NT2/D1 (cell line): Measurements from ENCODE around the gene BMP6.

Source experiments
- DNase-seq: peaks from one replicate; pipeline ENCODE4 v3.0.0-alpha.2; 2011; ENCODE audit warnings: low read depth, low spot score
- H3K27me3 ChIP-seq: 2 replicates; pipeline ENCODE4 v1.6.0; 2011; ENCODE audit warnings: mild to moderate bottlenecking; ENCODE audit not compliant: insufficient read length, insufficient read depth
- H3K36me3 ChIP-seq: 2 replicates; pipeline ENCODE4 v1.6.1; 2011; ENCODE audit warnings: mild to moderate bottlenecking, low read length, mixed read lengths; ENCODE audit not compliant: insufficient read depth, insufficient read length
- H3K4me1 ChIP-seq: 2 replicates; pipeline ENCODE4 v1.5.1; 2011; ENCODE audit not compliant: insufficient read depth, insufficient read length
- H3K4me3 ChIP-seq: 2 replicates; pipeline ENCODE4 v1.5.1; 2011; ENCODE audit warnings: low read depth; ENCODE audit not compliant: insufficient read length
- H3K9ac ChIP-seq: 2 replicates; pipeline ENCODE4 v1.6.0; 2011; ENCODE audit warnings: low read depth; ENCODE audit not compliant: insufficient read length
- H3K9me3 ChIP-seq: 2 replicates; pipeline ENCODE4 v1.5.1; 2011; ENCODE audit warnings: mild to moderate bottlenecking, low read length; ENCODE audit not compliant: insufficient read depth
- SUZ12 ChIP-seq: IDR thresholded peaks from 2 replicates; pipeline ENCODE4 v1.6.1; 2011; ENCODE audit not compliant: insufficient read length, insufficient read depth; ENCODE audit errors: extremely low read depth
- YY1 ChIP-seq: IDR thresholded peaks from 2 replicates; pipeline ENCODE4 v1.6.1; 2011; ENCODE audit not compliant: insufficient read length, insufficient read depth
- ZNF274 ChIP-seq: IDR thresholded peaks from 2 replicates; pipeline ENCODE4 v1.6.1; 2011; ENCODE audit warnings: mild to moderate bottlenecking, low read depth, low read length

The BMP6 gene

DNA sequence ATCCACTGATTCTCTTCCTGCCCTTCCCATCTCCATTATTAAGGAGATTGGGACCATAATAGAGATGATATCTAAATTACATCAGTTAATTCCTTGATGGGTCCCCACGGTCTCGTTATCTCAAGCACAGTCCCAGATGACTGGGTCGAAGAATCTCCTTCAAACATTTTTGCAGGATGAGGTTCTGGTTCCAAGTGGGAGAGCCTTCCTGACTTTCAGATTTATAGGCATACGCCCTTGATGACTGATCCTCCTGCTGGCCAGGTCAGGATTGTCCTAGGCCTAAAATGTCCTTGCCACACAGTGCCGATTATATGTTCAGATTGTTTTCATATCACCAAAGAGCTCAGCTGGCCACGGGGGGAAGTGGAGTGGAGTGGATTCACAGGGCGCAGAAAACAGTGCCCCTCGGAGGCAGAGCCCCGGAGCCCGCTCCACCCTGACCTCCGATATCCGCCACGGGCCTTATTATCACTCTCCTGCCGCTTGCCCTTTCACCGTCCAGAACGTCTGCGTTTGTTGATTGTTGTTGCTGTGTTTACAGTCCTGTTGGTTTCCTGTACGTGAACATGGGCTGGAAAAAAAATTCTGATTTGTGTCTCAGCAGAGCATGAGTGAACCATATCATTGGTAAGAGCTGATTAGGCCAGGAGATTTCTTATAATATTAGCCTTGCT lies 8.9 kb downstream of the BMP6 start:
- H3K27me3 ChIP-seq, result peaks cover 3% of the 10 kb centered on the region

DNA sequence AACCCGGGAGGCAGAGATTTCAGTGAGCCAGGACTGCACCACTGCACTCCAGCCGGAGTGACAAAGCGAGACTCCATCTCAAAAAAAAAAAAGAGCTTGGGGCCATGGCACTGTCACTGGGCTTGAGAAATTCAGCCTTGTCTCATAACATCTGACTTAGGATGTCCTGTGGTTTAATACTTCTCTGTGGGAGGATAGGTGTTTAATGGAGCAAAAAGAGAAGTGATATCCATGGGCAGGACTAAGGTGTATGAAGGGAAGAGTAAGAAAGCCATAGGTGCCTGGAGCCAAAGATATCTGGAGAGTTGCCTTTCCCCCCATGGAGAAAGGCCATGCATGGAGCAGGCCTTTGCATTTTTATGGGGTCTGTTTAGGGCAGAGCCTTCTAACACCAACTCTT lies 11.2 kb downstream of the BMP6 start:
- Histone ChIP-seq H3K36me3 (no peaks in the 10 kb centered on the region), H3K27me3 (no peaks in the 10 kb centered on the region), H3K4me3 (no peak overlapping the region), H3K4me1 (no peaks in the 10 kb centered on the region), H3K9ac (no peak overlapping the region), H3K9me3 (no peaks in the 10 kb centered on the region)
- DNase-seq, result no peak
- no peak for TF ChIP-seq YY1
- no peak for TF ChIP-seq ZNF274
- no peak for TF ChIP-seq SUZ12

More for the DNA sequence above, 8.9 kb downstream of the BMP6 start:
- Histone ChIP-seq H3K4me1 (no peaks in the 10 kb centered on the region), H3K36me3 (no peaks in the 10 kb centered on the region), H3K4me3 (no peak overlapping the region), H3K9ac (no peak overlapping the region), H3K9me3 (no peaks in the 10 kb centered on the region)
- DNase-seq, result no peak
- TF ChIP-seq SUZ12 (no peak), ZNF274 (no peak), YY1 (no peak)

DNA sequence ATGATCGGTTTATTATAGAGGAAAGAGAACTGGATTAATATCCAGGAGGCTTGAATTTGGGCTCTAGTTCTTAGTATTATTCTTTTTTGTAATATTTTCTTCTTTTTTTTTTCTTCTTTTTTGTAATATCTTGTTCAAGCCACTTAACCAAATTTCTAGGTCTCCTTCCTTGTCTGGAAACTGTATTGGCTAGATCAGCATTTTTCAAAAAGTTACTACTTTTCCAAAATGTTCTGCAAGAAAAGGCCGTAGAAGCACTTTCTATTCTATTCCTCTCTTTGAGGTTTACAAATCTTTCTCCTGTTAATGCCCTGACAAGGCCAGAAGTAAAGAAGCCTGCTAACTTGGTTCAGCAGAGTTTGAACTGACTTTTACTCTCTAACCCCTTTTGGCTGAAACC lies 12.0 kb downstream of the BMP6 start:
- Histone ChIP-seq H3K36me3 (no peaks in the 10 kb centered on the region), H3K9ac (no peak overlapping the region), H3K4me1 (no peaks in the 10 kb centered on the region), H3K27me3 (no peaks in the 10 kb centered on the region), H3K4me3 (no peak overlapping the region), H3K9me3 (no peaks in the 10 kb centered on the region)
- no peak for DNase-seq
- TF ChIP-seq YY1, result no peak
- TF ChIP-seq ZNF274, result no peak
- TF ChIP-seq SUZ12, result no peak

DNA sequence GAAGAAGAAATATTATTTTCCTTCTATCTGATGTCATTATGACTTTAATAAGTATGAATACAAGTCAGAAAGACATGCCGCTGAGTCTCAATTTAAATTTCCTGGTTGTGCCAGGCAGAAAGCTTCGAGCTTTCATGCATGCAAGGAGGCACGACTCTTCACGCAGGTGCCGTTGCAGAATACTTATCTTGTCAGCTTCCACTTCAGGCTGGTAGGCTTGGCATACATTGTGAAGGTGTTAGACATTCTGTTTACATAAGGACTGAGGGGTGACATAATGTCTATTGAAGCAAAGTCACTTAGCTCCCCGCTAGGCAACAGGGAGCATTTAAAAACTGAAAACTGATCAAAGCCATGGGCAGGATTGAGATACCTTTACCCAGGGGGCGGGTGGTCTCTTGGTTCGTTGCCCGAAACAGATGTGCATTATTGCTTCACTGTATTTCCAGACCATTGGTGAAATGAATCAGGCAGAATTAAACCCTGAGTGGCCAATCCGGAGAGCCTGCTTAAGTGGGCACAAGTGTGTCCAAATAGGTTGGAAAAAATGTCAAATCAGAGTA lies 16.4 kb downstream of the BMP6 start:
- no peaks in the 10 kb centered on the region for H3K4me1 ChIP-seq
- no peak overlapping the region for H3K9ac ChIP-seq
- H3K27me3 ChIP-seq, result no peaks in the 10 kb centered on the region
- TF ChIP-seq ZNF274 (no peak), YY1 (no peak), SUZ12 (no peak)
- DNase-seq, result no peak
- H3K4me3 ChIP-seq, result no peak overlapping the region
- no peaks in the 10 kb centered on the region for H3K36me3 ChIP-seq
- no peaks in the 10 kb centered on the region for H3K9me3 ChIP-seq

DNA sequence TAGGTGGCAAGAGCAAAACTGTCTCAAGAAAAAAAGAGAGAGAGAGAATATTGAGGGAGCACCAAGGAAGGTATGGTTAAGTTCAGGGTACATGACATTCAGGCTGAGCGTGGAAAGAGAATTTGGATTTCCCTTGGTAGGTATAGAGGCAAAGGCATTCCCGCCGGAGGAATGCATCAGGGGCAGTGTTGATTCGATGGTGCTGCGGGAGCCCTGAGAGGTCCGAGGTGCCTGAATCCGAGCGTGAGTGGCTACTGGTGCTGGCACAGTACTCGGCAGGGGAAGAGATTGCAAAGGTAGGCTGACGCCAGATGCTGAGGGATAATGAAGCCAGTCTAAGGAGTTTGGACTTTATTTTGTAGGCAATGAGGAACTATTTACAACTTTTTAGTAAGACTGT lies 20.0 kb downstream of the BMP6 start:
- Histone ChIP-seq H3K36me3 (no peaks in the 10 kb centered on the region), H3K9ac (no peak overlapping the region), H3K4me1 (no peaks in the 10 kb centered on the region), H3K4me3 (no peak overlapping the region), H3K27me3 (no peaks in the 10 kb centered on the region), H3K9me3 (no peaks in the 10 kb centered on the region)
- no peak for DNase-seq
- TF ChIP-seq YY1 (no peak), SUZ12 (no peak), ZNF274 (no peak)

DNA sequence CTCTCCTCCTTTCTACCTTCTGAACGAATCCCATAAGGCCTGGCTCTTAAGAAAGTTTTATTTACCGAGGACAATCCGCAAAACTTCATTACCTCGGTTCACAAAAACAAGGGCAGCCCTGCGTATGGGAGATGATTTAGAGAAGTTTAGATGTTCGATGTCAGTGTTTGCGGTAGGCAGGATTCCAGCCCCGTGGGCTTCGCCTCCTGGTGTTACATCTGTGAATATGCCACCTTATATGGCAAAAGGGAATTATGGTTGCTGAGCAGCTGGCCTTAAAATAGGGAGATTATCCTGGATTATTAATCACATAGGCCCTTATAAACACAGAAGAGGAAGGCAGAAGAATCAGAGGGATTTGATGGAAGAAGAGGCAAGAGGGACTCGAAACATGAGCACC lies 21.1 kb downstream of the BMP6 start:
- TF ChIP-seq YY1, result no peak
- TF ChIP-seq ZNF274, result no peak
- no peak for TF ChIP-seq SUZ12
- no peak overlapping the region for H3K4me3 ChIP-seq
- H3K4me1 ChIP-seq, result no peaks in the 10 kb centered on the region
- H3K27me3 ChIP-seq, result no peaks in the 10 kb centered on the region
- DNase-seq, result no peak
- H3K36me3 ChIP-seq, result no peaks in the 10 kb centered on the region
- no peaks in the 10 kb centered on the region for H3K9me3 ChIP-seq
- no peak overlapping the region for H3K9ac ChIP-seq

DNA sequence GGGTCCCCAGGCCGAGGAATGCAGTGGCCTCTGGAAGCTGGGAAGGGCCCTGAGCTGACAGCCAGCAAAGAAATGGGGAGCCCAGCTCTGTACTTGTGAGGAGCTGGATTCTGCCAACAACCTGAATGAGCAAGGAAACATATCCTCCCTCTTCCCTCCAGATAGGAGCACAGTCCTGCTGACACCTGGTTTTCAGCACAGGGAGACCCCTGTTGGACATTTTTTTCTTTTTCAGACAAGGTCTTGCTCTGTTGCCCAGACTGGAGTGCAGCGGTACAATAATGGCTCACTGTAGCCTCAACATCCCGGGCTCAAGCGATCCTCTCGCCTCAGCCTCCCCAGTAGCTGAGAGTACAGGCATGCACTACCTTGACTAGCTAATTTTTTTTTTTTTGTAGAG lies 21.5 kb downstream of the BMP6 start:
- no peaks in the 10 kb centered on the region for H3K4me1 ChIP-seq

More for the DNA sequence above, 21.5 kb downstream of the BMP6 start:
- no peak for TF ChIP-seq ZNF274
- no peak for TF ChIP-seq SUZ12
- TF ChIP-seq YY1, result no peak
- no peaks in the 10 kb centered on the region for H3K9me3 ChIP-seq
- no peak for DNase-seq
- H3K4me3 ChIP-seq, result no peak overlapping the region
- no peak overlapping the region for H3K9ac ChIP-seq
- no peaks in the 10 kb centered on the region for H3K27me3 ChIP-seq
- H3K36me3 ChIP-seq, result no peaks in the 10 kb centered on the region
